AG04449 (cell line): Measurements from ENCODE around the gene TNC.

Experiments
- CTCF ChIA-PET: fragments of 350-600 bp; formaldehyde crosslinking; extraction: SDS; loops from one replicate; lab custom pipeline; 2021; ENCODE audit warnings: antibody characterized with exemption; lab: Yijun Ruan, JAX
- POLR2A ChIA-PET: fragments of 400-600, 350-600 bp; formaldehyde crosslinking; extraction: SDS; loops from one replicate; lab custom pipeline; 2020; ENCODE audit warnings: antibody characterized with exemption, inconsistent platforms; lab: Yijun Ruan, JAX
- DNase-seq: peaks from one replicate; pipeline ENCODE4 v3.0.0-alpha.2; 2010; ENCODE audit warnings: low read depth, low spot score
- H3K4me3 ChIP-seq: 2 replicates; pipeline ENCODE4 v1.5.1; 2011; ENCODE audit warnings: low read depth, mild to moderate bottlenecking, control low read depth, low read length
- TF ChIP-seq, protein P1 (sequence below): IDR thresholded peaks from one replicate; pipeline ENCODE4 v1.5.1; 2011; ENCODE audit warnings: mild to moderate bottlenecking, moderate library complexity, low read length, control low read depth, inconsistent platforms; ENCODE audit not compliant: insufficient read depth; ENCODE audit errors: missing control alignments

The TNC gene

DNA sequence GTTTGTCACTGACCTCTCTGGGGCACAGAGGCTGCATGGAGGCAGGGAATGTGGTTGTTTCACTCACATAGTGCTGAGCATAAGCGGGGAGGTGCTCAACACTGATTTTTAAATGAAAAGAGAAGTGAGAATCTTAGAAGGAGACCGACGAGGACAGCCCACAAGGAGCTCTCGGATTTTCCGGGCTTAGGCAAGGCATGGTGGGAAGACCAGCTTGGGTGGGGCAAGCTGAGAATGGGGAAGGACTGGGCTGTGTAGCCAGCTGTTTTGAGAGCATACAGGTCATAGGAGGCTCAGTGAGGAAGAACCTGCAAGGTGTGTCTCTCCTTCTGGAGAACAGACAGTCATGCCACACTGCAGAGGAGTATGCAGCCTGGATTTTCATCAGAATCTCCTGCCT lies 101.6 kb downstream of the TNC start:
- TF ChIP-seq, protein P1, sequence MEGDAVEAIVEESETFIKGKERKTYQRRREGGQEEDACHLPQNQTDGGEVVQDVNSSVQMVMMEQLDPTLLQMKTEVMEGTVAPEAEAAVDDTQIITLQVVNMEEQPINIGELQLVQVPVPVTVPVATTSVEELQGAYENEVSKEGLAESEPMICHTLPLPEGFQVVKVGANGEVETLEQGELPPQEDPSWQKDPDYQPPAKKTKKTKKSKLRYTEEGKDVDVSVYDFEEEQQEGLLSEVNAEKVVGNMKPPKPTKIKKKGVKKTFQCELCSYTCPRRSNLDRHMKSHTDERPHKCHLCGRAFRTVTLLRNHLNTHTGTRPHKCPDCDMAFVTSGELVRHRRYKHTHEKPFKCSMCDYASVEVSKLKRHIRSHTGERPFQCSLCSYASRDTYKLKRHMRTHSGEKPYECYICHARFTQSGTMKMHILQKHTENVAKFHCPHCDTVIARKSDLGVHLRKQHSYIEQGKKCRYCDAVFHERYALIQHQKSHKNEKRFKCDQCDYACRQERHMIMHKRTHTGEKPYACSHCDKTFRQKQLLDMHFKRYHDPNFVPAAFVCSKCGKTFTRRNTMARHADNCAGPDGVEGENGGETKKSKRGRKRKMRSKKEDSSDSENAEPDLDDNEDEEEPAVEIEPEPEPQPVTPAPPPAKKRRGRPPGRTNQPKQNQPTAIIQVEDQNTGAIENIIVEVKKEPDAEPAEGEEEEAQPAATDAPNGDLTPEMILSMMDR, result no peak
- no peak overlapping the region for H3K4me3 ChIP-seq
- ChIA-PET POLR2A (no interaction called here), CTCF (interaction anchor here (0.7 to 17.6 kb wide), 18 partner anchors 10 to 611 kb away, joined by 3 to 280 read pairs (median 12); partner anchors contain the start of gene TEX48)
- DNase-seq, result no peak

DNA sequence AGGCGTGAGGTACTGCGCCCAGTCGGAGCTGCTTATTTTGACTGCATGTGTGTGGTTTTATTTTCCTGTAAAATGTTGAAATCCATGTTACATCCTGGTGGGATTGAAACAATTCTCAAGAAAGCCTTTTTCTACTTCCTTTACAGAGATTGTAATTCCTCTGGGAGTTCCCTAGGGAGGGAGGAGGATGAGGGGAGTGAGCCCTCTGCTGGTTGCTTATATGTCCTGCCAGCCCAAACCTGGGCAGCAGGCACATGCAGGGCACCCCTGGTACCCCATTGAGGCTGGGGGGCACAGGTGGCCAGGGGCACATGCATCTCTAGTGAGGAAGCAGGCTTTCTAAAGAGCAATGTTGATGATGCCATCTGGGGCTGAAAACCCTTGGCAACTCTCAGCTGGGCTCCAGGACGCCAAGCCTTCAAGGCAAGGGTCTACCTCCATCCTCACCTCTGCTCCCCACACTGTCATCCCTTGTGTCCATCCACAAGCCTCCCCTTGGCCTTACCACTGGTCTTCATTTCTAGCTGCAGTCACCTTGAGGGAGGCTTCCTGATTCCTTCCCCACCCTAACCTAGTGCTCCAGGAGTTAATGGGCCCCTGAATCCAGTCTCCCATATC lies 102.8 kb downstream of the TNC start:
- no peak for DNase-seq
- TF ChIP-seq, protein P1, result peak; percentile 75
- ChIA-PET POLR2A (interaction anchor here (0.6 kb wide), 1 partner anchor 9 kb away, joined by 3 read pairs; no protein-coding TSS in a partner anchor), CTCF (interaction anchor here (0.6 to 17.6 kb wide), 85 partner anchors 9 to 609 kb away, joined by 3 to 280 read pairs (median 4); partner anchors contain the start of genes TEX48 and TEX53)
- no peak overlapping the region for H3K4me3 ChIP-seq

- TF ChIP-seq, protein P1, result no peak
- no peak overlapping the region for H3K4me3 ChIP-seq
- ChIA-PET POLR2A (no interaction called here), CTCF (interaction anchor here (0.6 to 17.6 kb wide), 81 partner anchors 9 to 884 kb away, joined by 3 to 280 read pairs (median 4); partner anchors contain the start of genes TEX48 and TEX53)
- no peak for DNase-seq
Measured at GRCh38 chr9:115014438-115014837, 103.5 kb downstream of the TNC start.

DNA sequence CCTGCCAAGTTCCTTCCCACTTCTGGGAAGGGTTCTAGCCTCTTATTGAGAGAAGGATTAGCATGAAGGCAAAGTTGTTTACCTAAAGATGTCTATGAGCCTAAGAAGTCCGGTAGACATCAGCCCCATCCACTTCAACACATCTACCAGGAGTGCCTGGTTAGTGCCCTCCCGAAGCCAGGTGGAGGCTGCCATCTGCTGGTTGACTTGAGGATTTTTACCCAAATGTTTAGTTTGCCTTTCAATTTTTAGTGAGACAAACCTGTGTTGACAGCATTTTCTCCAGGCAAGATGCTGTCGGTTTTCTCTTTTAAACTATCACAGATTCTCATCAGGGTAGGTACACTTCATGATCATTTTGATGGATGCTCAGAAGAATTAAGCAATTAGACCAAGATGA lies 104.0 kb downstream of the TNC start:
- DNase-seq, result no peak
- POLR2A ChIA-PET, result no interaction called here
- no peak overlapping the region for H3K4me3 ChIP-seq
- TF ChIP-seq, protein P1, result peak; percentile 67
- CTCF ChIA-PET, result interaction anchor here (0.6 to 17.6 kb wide), 68 partner anchors 9 to 884 kb away, joined by 3 to 280 read pairs (median 4); partner anchors contain the start of gene TEX48

DNA sequence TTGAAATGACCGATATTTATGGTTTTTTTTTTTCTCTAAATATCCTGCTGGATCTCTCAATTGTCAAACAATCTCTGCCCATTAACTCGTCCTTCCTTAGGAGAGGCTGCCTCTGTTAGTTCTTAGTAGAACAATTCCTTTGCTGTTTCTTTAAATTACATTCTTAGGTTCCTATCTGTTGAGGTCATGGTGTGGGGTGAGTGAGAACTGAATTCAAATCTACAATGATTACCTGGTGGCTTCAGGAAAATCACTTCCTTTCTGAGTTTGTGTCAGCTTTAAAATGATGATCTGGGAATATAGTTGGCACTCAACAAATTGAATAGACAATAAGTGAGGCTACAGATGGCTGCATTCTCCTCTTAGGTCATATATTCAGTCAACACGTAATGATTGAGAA lies 105.5 kb downstream of the TNC start:
- ChIA-PET CTCF (interaction anchor here (0.9 to 17.6 kb wide), 11 partner anchors 12 to 607 kb away, joined by 3 to 280 read pairs (median 20); partner anchors contain the start of gene TEX48), POLR2A (no interaction called here)
- H3K4me3 ChIP-seq, result no peak overlapping the region
- no peak for DNase-seq
- TF ChIP-seq, protein P1, result no peak

DNA sequence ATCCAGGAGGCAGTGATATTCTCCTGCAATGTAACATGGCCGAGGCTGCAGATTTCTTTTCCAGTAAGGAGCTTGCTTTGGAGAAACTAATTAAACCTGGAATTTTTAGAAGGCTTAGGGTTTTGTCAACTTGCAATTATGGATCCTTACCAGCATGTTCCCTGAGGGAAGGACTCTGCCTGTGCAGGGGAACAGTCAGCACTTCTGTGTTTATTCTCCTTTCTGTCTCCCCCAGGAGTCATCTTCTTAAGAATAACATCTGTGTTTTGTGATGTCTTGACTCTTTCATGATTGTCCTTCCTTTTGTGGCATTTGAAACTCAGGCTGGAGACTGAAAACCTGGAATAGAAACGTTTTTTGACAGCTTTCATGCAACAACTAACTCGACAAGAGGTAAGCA lies 107.1 kb downstream of the TNC start:
- ChIA-PET CTCF (interaction anchor here (0.9 to 17.6 kb wide), 11 partner anchors 11 to 605 kb away, joined by 3 to 280 read pairs (median 7); partner anchors contain the start of gene TEX48), POLR2A (no interaction called here)
- DNase-seq, result no peak
- no peak overlapping the region for H3K4me3 ChIP-seq
- TF ChIP-seq, protein P1, result no peak
